Activated CD8-positive, alpha-beta memory T cell treated with anti-CD3 and anti-CD28 coated beads, Interleukin-2, amount 50 U/mL, for 48 hours (primary cell): ENCODE measurements around the gene VPS8.
"Not testable (repeated sequence)": the region's sequence is repeated elsewhere in the genome, so short reads cannot be mapped to it uniquely, and the experiment has no call there.

Source experiments
- DNase-seq: peaks from one replicate; pipeline ENCODE4 v3.0.0-alpha.2; 2020

Gene VPS8

GRCh38 chr3:185003876-185004275 lies 191.9 kb downstream of the VPS8 start:
- not testable (repeated sequence) for DNase-seq

- DNase-seq: no peak
Observed at GRCh38 chr3:185009650-185010049, 197.7 kb downstream of the VPS8 start.

GRCh38 chr3:185017584-185017983 lies 205.6 kb downstream of the VPS8 start:
- not testable (repeated sequence) for DNase-seq

- DNase-seq: not testable (repeated sequence)
Observed at GRCh38 chr3:185017996-185018395, 206.0 kb downstream of the VPS8 start.

GRCh38 chr3:185021256-185021655 lies 209.3 kb downstream of the VPS8 start:
- no peak for DNase-seq

- DNase-seq: no peak
Observed at GRCh38 chr3:185024406-185024805, 212.4 kb downstream of the VPS8 start.

GRCh38 chr3:185024966-185025365 lies 213.0 kb downstream of the VPS8 start:
- no peak for DNase-seq

GRCh38 chr3:185028121-185028520 lies 216.2 kb downstream of the VPS8 start:
- DNase-seq: no peak

GRCh38 chr3:185029086-185029485 lies 217.1 kb downstream of the VPS8 start:
- no peak for DNase-seq

GRCh38 chr3:185030399-185030798 lies 218.4 kb downstream of the VPS8 start:
- DNase-seq: no peak

GRCh38 chr3:185030951-185031350 lies 219.0 kb downstream of the VPS8 start:
- DNase-seq: no peak

GRCh38 chr3:185037801-185038200 lies 225.8 kb downstream of the VPS8 start:
- DNase-seq: no peak

- DNase-seq: no peak
Observed at GRCh38 chr3:185040425-185040824, 228.5 kb downstream of the VPS8 start.

GRCh38 chr3:185041540-185041939 lies 229.6 kb downstream of the VPS8 start:
- DNase-seq: no peak

GRCh38 chr3:185042312-185043050 lies 230.5 kb downstream of the VPS8 start:
- no peak for DNase-seq

- DNase-seq: no peak
Observed at GRCh38 chr3:185046164-185046515, 234.2 kb downstream of the VPS8 start.

GRCh38 chr3:185046603-185047002 lies 234.6 kb downstream of the VPS8 start:
- no peak for DNase-seq

- DNase-seq: no peak
Observed at GRCh38 chr3:185049710-185050109, 237.7 kb downstream of the VPS8 start.

- DNase-seq: no peak
Observed at GRCh38 chr3:185051801-185052200, 239.8 kb downstream of the VPS8 start.

- DNase-seq: no peak
Observed at GRCh38 chr3:185052631-185053030, 240.7 kb downstream of the VPS8 start.

- no peak for DNase-seq
Observed at GRCh38 chr3:185056908-185057307, 244.9 kb downstream of the VPS8 start.

- no peak for DNase-seq
Observed at GRCh38 chr3:185057829-185058228, 245.9 kb downstream of the VPS8 start.

GRCh38 chr3:185058796-185059195 lies 246.8 kb downstream of the VPS8 start:
- no peak for DNase-seq

GRCh38 chr3:185059766-185060165 lies 247.8 kb downstream of the VPS8 start:
- DNase-seq: no peak

GRCh38 chr3:185060655-185061054 lies 248.7 kb downstream of the VPS8 start:
- DNase-seq: no peak
